Activated T-cell treated with anti-CD3 and anti-CD28 coated beads, Interleukin-2, amount 50 U/mL, for 48 hours (primary cell): ENCODE results near the gene SLX1A.
"Not testable (repeated sequence)": the region's sequence is repeated elsewhere in the genome, so short reads cannot be mapped to it uniquely, and the experiment has no call there.

Experiments
- DNase-seq, 2 experiments: peaks; one replicate each; pipeline ENCODE4 v3.0.0-alpha.2; 2020

The SLX1A gene

DNA sequence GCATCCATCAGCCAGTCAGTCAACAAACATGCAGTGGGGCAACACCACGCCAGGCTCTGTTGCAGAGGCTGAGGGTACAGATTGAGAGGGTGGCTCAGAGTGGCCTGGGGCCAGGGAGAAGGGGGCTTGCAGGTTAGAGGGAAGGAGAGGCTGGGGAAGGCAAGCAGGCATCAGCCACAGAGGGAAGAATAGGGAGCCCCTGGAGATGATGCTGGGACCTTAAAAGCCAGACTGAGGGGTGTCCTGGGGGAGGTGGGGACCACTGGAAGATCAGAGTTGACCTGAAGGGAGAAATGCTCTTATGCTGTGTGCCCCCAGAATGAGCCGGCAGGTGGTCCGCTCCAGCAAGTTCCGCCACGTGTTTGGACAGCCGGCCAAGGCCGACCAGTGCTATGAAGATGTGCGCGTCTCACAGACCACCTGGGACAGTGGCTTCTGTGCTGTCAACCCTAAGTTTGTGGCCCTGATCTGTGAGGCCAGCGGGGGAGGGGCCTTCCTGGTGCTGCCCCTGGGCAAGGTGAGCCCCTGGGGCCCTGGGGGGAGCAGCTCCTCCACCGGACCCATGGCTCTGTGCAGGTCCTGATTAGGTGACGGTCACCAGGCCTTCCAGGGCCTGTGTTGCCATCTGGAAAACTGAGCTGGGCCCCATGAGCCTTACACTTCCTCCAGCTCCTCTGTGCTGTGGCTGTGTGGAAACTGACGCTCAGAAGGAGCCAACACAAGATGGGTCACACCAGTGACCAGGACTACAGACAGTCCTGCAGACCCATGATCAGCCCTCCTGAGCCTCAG is 8.6 kb upstream of the SLX1A start:
- DNase-seq = peak in 1 of 2 experiments; percentile 60

GRCh38 chr16:30185683-30186421 is 7.8 kb upstream of the SLX1A start:
- peak; percentile 84 to 87 for DNase-seq

DNA sequence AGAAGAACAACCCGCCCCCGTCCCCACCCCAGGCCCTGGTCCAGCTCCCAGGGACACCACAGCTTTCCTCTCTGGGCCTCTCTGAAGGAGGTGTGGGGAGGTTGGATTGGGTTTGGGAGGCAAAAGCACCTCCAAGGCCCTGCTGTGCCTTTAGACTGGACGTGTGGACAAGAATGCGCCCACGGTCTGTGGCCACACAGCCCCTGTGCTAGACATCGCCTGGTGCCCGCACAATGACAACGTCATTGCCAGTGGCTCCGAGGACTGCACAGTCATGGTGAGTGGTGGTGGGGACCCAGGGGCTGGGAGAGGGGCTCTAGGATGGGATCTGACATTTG is 7.3 kb upstream of the SLX1A start:
- peak in 1 of 2 experiments; percentile 76 for DNase-seq

DNA sequence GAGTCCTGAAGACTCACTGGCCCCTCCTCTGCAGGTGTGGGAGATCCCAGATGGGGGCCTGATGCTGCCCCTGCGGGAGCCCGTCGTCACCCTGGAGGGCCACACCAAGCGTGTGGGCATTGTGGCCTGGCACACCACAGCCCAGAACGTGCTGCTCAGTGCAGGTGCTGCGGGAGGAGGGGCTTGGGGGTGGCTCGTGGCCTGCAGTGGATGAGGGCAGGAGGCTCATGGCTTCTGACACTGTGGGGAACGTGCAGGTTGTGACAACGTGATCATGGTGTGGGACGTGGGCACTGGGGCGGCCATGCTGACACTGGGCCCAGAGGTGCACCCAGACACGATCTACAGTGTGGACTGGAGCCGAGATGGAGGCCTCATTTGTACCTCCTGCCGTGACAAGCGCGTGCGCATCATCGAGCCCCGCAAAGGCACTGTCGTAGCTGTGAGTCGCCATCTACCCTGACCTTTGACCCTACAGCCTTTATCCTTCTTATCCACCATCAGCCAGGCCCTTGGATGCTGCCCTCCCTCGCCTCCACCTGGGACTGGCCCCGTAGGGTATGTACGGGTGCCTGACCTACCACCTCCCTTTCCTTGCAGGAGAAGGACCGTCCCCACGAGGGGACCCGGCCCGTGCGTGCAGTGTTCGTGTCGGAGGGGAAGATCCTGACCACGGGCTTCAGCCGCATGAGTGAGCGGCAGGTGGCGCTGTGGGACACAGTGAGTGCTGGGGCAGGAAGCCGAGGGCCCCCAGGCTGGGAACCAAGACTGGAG is 6.7 kb upstream of the SLX1A start:
- peak; percentile 95 to 96 for DNase-seq

DNA sequence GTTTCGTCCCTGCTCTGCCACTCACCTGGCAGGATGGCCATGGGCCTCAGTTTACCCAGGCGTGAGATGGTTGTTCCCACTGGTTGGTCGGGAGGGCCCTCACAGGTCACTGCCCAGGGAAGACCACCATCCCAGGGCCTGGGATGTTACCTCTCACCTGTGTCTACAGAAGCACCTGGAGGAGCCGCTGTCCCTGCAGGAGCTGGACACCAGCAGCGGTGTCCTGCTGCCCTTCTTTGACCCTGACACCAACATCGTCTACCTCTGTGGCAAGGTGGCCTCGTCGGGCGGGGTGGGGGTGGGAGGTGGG is 6.2 kb upstream of the SLX1A start:
- no peak for DNase-seq

DNA sequence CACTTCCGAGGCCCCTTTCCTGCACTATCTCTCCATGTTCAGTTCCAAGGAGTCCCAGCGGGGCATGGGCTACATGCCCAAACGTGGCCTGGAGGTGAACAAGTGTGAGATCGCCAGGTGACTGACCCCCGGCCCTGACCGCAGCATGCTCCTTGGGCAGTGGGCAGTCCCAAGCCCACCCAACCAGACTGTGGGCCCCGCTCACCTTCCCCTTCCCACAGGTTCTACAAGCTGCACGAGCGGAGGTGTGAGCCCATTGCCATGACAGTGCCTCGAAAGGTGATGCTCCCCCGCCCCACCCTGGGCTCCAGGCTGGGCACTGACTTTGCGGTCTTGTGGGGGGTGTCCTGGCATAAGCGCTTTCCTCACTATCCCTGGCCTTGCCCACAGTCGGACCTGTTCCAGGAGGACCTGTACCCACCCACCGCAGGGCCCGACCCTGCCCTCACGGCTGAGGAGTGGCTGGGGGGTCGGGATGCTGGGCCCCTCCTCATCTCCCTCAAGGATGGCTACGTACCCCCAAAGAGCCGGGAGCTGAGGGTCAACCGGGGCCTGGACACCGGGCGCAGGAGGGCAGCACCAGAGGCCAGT is 5.6 kb upstream of the SLX1A start:
- no peak for DNase-seq

GRCh38 chr16:30191158-30191557 is 2.5 kb upstream of the SLX1A start:
- DNase-seq = not testable (repeated sequence)

GRCh38 chr16:30193098-30193497 is 577 bp upstream of the SLX1A start:
- DNase-seq = not testable (repeated sequence)

DNA sequence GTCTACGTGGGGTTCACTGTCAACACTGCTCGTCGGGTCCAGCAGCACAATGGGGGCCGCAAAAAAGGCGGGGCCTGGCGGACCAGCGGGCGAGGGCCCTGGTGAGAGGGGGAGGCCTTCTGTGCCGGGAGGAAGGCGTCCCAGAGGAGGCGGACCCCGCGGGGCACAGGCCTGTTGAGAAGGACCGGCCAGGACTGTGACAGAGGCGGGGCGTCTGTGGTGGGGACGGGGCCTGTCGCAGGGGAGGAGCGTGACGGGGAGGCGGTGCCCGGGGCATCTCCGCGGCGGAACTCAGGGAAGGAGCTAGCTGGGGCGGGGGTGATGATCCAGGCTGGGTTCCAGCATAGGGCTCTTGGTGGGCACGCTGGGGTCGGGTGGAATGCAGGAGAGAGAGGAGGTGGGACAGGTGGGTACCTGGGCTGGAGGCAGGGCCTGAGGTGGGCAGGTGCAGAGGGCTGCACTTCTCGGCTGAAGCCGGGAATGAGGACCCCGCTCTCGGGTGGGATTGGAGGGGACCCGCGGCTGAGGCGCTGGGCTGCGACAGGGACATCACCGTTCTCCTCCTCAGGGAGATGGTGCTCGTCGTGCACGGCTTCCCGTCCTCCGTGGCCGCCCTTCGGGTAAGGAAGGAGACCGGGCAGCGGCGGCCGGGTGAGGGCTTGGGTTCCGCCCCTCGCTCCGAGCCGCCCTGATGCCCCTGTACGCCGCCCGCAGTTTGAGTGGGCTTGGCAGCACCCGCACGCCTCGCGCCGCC is 674 bp downstream of the SLX1A start:
- peak in 1 of 2 experiments; percentile 43 for DNase-seq

DNA sequence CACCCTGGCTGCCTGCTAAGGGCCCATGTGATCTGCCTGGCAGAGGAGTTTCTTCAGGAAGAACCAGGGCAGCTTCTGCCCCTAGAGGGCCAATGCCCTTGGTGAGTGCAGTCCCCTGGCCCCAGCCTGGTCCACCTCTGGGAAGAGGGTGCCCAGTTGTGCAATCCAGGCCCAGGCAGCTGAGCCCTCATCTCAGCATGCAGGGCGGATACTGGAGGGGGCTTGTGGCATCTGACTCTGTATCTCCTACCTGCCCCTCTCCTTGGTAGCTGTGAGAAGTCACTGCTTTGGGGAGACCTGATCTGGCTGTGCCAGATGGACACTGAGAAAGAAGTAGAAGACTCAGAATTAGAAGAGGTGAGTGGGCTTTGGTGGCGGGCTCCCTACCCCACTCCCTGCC is 3.3 kb downstream of the SLX1A start:
- DNase-seq = not testable (repeated sequence)

DNA sequence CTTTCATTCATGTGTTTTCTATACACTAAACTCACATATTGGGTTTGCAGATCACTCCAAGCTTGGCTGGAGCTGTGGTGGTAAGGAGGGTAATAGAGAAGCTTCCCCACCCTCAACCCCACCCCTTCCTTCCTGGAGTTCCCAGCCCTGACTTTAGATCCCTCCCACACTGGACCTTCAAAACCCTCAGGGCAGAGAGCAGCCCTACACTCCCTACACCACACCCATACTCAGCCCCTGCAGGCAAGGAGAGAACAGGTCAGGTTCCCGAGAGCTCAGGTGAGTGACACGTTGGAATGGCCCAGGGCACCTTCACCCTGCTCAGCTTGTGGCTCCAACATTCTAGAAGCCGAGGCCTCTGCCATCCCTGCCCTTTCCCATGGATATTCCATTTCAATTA is 5.4 kb downstream of the SLX1A start, which contains the start of gene SULT1A3:
Gene SULT1A3, plus strand, starts transcription at position 207 of the 400 bp plus-strand sequence. CDS start 1,474 bp downstream, outside the sequence.
- DNase-seq = not testable (repeated sequence)

GRCh38 chr16:30199608-30200343 is 6.1 kb downstream of the SLX1A start:
- not testable (repeated sequence) for DNase-seq

DNA sequence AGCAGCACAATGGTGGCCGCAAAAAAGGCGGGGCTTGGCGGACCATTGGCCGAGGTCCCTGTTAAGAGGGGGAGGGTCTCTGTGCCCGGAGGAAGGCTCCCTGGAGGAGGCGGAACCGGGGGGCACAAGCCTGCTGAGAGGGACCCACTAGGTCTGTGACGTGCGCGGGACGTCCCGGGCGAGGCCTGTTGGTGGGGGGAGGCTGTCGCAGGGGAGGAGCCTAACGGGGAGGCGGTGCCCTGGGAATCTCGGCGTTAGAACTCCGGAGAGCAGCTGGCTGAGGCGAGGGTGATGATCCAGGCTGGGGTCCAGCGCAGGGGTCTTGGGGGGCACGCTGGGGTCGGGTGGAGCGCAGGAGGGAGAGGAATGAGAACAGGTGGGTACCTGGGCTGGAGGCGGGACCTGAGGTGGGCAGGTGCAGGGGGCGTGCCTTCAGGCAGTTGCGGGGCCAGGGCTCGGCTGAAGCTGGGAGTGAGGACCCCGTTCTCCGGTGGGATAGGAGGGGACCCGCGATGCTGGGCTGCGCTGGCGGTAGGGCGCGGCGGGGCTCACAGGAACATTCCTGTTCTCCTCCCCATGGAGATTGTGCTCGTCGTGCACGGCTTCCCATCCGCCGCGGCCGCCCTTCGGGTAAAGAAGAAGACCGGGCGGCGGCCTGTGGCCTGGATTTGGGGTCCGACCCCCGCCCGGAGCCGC is 12.0 kb downstream of the SLX1A start:
- DNase-seq = peak; percentile 32 to 45

GRCh38 chr16:30206252-30206651 is 12.6 kb downstream of the SLX1A start:
- not testable (repeated sequence) for DNase-seq

- peak; percentile 17 to 27 for DNase-seq
Observed at GRCh38 chr16:30207063-30207704, 13.5 kb downstream of the SLX1A start.

DNA sequence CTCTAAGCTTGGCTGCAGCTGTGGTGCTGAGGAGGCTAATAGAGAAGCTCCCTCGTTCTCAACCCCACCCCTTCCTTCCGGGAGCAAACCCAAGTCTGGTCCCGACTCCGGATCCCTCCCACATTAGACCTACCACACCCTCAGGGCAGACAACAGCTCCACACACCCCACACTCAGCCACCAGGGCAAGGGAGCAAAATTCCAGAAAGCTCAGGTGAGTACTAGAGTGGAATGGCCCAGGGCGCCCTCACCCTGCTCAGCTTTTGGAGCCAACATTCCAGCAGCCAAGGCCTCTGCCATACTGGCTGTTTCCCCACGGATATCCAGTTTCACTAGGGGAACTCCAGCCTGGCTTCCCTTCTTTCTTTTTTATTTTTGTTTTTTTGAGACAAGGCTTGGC is 15.4 kb downstream of the SLX1A start:
- DNase-seq = peak in 1 of 2 experiments; percentile 15

DNA sequence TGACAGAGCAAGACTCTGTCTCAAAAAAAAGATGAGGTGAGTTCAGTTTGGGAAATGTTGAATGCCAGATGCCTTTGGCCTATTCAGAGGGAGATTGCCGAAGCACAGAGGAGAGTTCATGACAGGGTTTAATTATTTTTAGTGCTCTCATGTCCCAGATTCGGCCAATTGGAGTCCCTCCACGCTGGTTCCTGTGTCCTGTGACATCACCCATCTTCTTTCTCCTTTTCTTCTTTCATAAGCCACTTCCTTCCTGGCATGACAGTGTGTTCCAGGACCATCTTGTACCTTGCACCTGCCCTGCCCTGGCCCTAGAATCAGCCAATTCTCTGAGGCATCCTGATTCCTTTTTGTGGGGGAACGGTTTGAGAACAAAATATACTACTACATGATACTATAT is 17.7 kb downstream of the SLX1A start:
- not testable (repeated sequence) for DNase-seq

- DNase-seq = peak in 1 of 2 experiments; percentile 2
Observed at GRCh38 chr16:30217082-30217481, 23.4 kb downstream of the SLX1A start.
